Esophagus squamous epithelium (tissue), 4 donors: ENCODE data around the gene ANTXR2.

Experiments
- CTCF ChIP-seq, 6 experiments: fragments of 450-650 bp in 4 of 6; fragments of 200-600 bp in 2 of 6; sonication (generic) in 2 of 6; IDR thresholded peaks; one replicate each; pipeline ENCODE4 v1.5.1; 2016 to 2019; ENCODE audit warnings: antibody characterized with exemption in 6 of 6, mild to moderate bottlenecking in 4 of 6, moderate library complexity in 4 of 6
- POLR2A ChIP-seq, 4 donors: fragments of 450-650 bp; IDR thresholded peaks; one replicate each; pipeline ENCODE4 v1.6.1; 2017; ENCODE audit warnings: antibody characterized with exemption in 4 of 4, mild to moderate bottlenecking in 4 of 4, moderate library complexity in 3 of 4

DNA sequence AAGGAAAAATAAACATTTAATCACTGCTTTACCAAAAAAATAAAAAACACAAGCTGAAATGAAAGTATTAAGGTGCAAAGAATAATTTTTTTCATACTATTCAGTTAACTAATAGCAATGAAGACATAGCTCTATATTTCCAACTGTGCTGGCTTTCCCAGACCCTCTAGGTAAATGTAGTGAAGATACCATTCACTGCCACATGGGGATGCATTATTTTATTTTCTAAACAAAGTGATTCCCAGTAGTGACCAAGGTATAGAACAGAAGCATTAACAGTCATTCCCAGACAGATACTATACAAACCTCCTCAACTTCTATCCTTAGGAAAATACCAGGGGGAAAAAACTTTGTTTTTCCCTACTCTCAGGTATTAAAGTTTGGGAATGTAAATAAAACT lies 39.4 kb downstream of the ANTXR2 start:
- TF ChIP-seq CTCF (IDR thresholded peaks at IDR 0.05) (no peak), POLR2A (IDR thresholded peaks at IDR 0.05) (no peak)
